GM19025 (cell line): Measurements from ENCODE around the gene GTF2A1.
"Not testable (repeated sequence)": the region's sequence is repeated elsewhere in the genome, so short reads cannot be mapped to it uniquely, and the experiment has no call there.

Experiments
- ATAC-seq: cut with Tn5 transposase; IDR thresholded peaks from one replicate; pipeline ENCODE4 v1.9.1; 2021; ENCODE audit warnings: mild to moderate bottlenecking, low read depth, moderate library complexity; ENCODE audit not compliant: unreplicated experiment

The GTF2A1 gene

GRCh38 chr14:81220830-81221578, at the start of gene GTF2A1:
Gene GTF2A1 (minus strand): TSS chr14:81220959. CDS start chr14:81220518, 441 bp downstream.
- ATAC-seq, result peak; percentile 74

GRCh38 chr14:81269979-81270375, 49.2 kb upstream of the GTF2A1 start:
- no peak for ATAC-seq

GRCh38 chr14:81269100-81269978, 48.6 kb upstream of the GTF2A1 start:
- no peak for ATAC-seq

- ATAC-seq, result no peak
These were observed 47.3 kb upstream of the GTF2A1 start for GRCh38 chr14:81268016-81268416.

GRCh38 chr14:81265636-81266169, 44.9 kb upstream of the GTF2A1 start:
- ATAC-seq, result no peak

- ATAC-seq, result no peak
These were observed 43.9 kb upstream of the GTF2A1 start for GRCh38 chr14:81264671-81265070.

GRCh38 chr14:81263777-81264410, 43.1 kb upstream of the GTF2A1 start:
- no peak for ATAC-seq

- ATAC-seq, result no peak
These were observed 40.4 kb upstream of the GTF2A1 start for GRCh38 chr14:81261176-81261575.

- no peak for ATAC-seq
These were observed 40.0 kb upstream of the GTF2A1 start for GRCh38 chr14:81260732-81261131.

GRCh38 chr14:81256289-81256960, 35.7 kb upstream of the GTF2A1 start:
- ATAC-seq, result no peak

- no peak for ATAC-seq
These were observed 31.5 kb upstream of the GTF2A1 start for GRCh38 chr14:81252278-81252677.

- ATAC-seq, result no peak
These were observed 26.6 kb upstream of the GTF2A1 start for GRCh38 chr14:81247271-81247766.

GRCh38 chr14:81246461-81247270, 25.9 kb upstream of the GTF2A1 start:
- ATAC-seq, result no peak

- no peak for ATAC-seq
These were observed 25.0 kb upstream of the GTF2A1 start for GRCh38 chr14:81245771-81246170.

GRCh38 chr14:81244431-81244830, 23.7 kb upstream of the GTF2A1 start:
- ATAC-seq, result not testable (repeated sequence)

GRCh38 chr14:81243499-81243898, 22.7 kb upstream of the GTF2A1 start:
- ATAC-seq, result no peak

- not testable (repeated sequence) for ATAC-seq
These were observed 16.1 kb upstream of the GTF2A1 start for GRCh38 chr14:81236849-81237248.

- ATAC-seq, result no peak
These were observed 15.4 kb upstream of the GTF2A1 start for GRCh38 chr14:81236138-81236537.

- ATAC-seq, result no peak
These were observed 14.3 kb upstream of the GTF2A1 start for GRCh38 chr14:81235096-81235495.
